KOPT-K1 (cell line): Measurements from ENCODE around the gene PRKCA.
A peak's percentile ranks its signal among the peaks of the same experiment; 100 is the strongest.
"Not testable (repeated sequence)": the region's sequence is repeated elsewhere in the genome, so short reads cannot be mapped to it uniquely, and the experiment has no call there.

ENCODE experiments used
- H3K27ac ChIP-seq: fragments of 200-600 bp; sonication (generic); 2 replicates; pipeline ENCODE4 v1.5.1; 2016; ENCODE audit warnings: antibody characterized with exemption, mild to moderate bottlenecking, low read depth, low read length; ENCODE audit not compliant: poor library complexity, severe bottlenecking
- H3K36me3 ChIP-seq: fragments of 200-600 bp; sonication (generic); 2 replicates; pipeline ENCODE4 v1.5.1; 2017; ENCODE audit warnings: antibody characterized with exemption, mild to moderate bottlenecking, low read length, moderate library complexity; ENCODE audit not compliant: insufficient read depth
- H3K9me3 ChIP-seq: fragments of 200-600 bp; sonication (generic); 2 replicates; pipeline ENCODE4 v1.5.1; 2017; ENCODE audit warnings: antibody characterized with exemption, low read length, mild to moderate bottlenecking; ENCODE audit not compliant: insufficient read depth, poor library complexity, severe bottlenecking

Gene PRKCA

DNA sequence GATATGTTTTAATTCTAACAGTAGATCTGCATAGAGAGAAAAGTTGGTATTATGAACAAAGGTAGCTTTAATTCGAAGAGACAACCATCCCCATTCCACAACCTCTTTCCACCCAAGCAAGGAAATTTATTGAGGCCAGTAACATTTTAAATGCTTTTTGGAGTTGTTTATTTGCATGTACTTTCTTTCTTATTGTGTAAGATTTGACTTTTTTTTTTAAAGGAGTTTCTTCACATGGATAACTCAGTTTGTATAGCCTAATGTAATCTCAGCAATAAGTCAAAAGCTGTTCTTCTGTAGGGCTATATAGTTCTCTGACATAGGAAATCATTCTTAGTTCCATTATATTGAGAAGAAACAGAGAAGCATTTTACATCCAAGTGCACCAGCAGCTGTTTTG, 163.3 kb downstream of the PRKCA start:
- Histone ChIP-seq H3K36me3 (no peaks in the 10 kb centered on the region), H3K27ac (peak overlapping the region; percentile 57), H3K9me3 (no peaks in the 10 kb centered on the region)

- Histone ChIP-seq H3K27ac (peak overlapping the region; percentile 57), H3K9me3 (no peaks in the 10 kb centered on the region), H3K36me3 (no peaks in the 10 kb centered on the region)
Measured at GRCh38 chr17:66466106-66466820, 163.8 kb downstream of the PRKCA start.

- Histone ChIP-seq H3K9me3 (no peaks in the 10 kb centered on the region), H3K27ac (peak overlapping the region; percentile 57), H3K36me3 (no peaks in the 10 kb centered on the region)
Measured at GRCh38 chr17:66466840-66467367, 164.5 kb downstream of the PRKCA start.

- Histone ChIP-seq H3K27ac (peak overlapping the region; percentile 57), H3K9me3 (no peaks in the 10 kb centered on the region)
Measured at GRCh38 chr17:66467766-66468165, 165.4 kb downstream of the PRKCA start.

DNA sequence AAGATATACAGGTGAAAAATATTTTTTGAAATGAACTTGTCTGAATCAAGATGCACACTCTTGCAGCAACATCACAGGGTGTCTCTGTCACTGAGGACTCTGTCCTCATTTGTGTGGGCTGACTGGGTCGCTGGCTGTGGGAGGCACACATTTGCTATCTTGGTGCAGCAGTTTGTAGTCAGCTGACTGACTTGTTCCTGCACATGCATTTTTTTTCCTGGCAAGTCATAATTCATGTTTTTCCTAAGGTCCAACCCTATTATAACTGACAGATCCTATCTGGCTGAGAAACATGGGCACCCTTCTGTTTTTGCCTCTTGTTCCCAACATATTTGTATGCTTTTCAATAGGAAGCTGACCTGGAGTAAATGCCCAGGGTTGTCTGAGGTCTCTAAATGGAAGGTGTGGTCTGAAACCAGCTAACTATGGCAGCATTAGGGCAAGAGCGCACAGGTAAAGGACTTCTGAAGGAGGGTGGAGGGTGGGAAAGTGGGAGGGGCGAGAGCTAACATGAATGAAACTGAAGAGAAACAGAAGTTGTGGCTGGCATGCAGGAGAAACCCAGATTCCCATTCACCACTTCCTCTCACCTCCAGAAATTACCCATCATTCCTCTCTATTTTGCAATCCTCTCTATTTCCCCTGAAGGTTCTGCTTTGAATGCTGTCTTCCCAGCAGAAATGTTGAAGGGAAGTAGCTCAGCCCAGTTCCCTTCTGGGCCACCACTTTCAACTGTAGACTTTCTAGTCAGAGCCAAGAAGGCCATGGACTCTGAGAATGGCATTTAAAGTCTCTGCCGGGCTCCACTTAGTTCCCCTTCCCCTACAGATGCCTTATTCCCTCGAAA, 166.1 kb downstream of the PRKCA start:
- Histone ChIP-seq H3K9me3 (no peaks in the 10 kb centered on the region), H3K27ac (peak overlapping the region; percentile 57), H3K36me3 (no peaks in the 10 kb centered on the region)

More at GRCh38 chr17:66467766-66468165, 165.4 kb downstream of the PRKCA start:
- no peaks in the 10 kb centered on the region for H3K36me3 ChIP-seq

- H3K36me3 ChIP-seq: no peaks in the 10 kb centered on the region
- peak overlapping the region; percentile 57 for H3K27ac ChIP-seq
Measured at GRCh38 chr17:66469088-66469442, 166.7 kb downstream of the PRKCA start.

GRCh38 chr17:66469461-66469860, 167.0 kb downstream of the PRKCA start:
- no peaks in the 10 kb centered on the region for H3K9me3 ChIP-seq
- H3K27ac ChIP-seq: peak overlapping the region; percentile 57
- H3K36me3 ChIP-seq: no peaks in the 10 kb centered on the region

More at GRCh38 chr17:66469088-66469442, 166.7 kb downstream of the PRKCA start:
- no peaks in the 10 kb centered on the region for H3K9me3 ChIP-seq

DNA sequence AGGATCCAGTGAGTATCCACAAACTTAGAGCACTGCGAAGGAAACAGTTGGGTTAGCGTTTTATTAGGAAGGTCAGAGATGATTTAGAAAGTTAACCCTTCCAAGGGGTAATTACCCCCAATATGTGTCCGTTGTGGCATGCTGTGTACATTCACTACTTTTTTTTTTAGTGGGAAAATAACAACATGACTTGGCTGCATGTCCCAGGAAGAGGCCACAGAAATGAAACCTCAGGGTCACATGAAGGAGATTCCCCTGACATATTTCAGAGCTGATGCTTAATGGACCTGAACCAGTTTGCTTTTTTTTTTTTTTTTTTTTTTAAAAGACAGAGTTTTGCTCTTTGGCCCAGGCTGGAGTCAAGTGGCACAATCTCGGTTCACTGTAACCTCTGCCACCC, 167.5 kb downstream of the PRKCA start:
- Histone ChIP-seq H3K9me3 (no peaks in the 10 kb centered on the region), H3K36me3 (no peaks in the 10 kb centered on the region), H3K27ac (peak overlapping the region; percentile 57)

DNA sequence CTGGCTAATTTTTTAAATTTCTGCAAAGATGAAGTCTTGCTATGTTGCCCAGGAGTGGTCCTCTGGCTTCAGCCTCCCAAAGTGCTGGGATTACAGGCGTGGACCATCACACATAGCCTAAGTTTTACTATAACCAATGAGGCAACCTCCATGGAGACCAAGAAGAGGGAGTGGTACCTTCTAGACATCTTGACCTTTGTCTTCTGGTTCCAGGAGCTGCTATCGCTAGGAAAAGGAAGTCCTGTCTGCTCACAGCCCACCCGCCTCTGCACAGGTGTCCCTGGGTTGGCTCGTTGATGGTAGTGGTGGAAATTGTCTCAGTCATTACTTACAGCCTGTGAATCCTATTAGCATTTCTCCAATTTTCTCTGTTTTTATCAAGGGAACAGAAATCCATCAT, 169.7 kb downstream of the PRKCA start:
- peak overlapping the region; percentile 42 for H3K27ac ChIP-seq
- no peaks in the 10 kb centered on the region for H3K36me3 ChIP-seq
- no peaks in the 10 kb centered on the region for H3K9me3 ChIP-seq

DNA sequence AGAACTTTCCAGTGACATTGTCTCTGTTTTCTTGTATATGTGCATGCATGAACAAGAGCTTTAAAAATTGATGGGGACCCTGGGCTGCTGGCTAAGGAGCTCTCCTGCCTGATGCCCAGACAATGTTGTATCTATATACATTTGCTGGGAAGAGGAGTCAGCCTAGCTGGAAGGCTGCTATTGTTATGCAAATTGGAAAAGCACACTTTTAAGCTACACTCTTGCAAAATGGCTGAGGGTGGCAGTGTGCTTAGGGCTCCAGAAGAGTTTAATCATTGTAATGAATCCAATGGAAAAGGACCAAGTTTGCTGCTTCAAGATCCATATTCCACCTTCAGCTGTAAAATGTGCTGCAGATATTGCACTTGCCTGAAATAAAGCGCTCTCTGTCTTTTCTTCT, 171.8 kb downstream of the PRKCA start:
- no peak overlapping the region for H3K27ac ChIP-seq
- H3K36me3 ChIP-seq: no peaks in the 10 kb centered on the region

DNA sequence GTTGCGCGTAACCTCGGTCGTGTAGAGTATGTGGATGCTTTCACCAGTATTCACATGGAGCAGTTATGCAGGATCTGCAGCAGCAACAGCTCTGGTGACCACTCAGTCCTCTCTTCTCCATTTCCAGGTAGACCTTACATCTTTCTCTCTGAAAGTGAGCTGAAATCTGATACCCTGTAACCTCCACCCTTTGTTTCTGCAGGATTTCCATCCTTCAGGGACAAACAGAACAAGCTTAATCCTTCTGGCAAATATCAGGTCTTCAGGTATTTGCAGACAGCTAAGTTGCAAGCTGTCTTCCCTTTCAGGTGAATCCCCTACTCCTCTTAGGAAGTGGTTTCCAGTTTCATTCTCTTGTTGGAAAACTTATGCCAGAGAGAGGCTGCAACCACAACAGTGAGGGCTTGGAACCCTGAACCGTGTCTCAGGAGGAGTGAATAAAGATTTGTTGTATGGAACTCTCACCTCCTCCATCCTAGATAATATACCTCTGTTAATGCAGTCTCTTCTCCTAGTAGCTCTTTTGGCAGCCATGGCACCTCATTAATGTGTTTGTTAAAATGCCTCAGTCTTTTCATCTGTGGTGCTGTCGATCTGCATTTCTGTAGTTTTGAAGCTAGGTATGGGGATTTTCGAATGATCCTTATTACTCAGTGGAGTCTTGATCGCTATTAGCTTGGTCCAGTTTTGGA, 172.5 kb downstream of the PRKCA start:
- Histone ChIP-seq H3K9me3 (no peaks in the 10 kb centered on the region), H3K27ac (no peak overlapping the region), H3K36me3 (no peaks in the 10 kb centered on the region)

More for the DNA sequence above, 171.8 kb downstream of the PRKCA start:
- no peaks in the 10 kb centered on the region for H3K9me3 ChIP-seq

DNA sequence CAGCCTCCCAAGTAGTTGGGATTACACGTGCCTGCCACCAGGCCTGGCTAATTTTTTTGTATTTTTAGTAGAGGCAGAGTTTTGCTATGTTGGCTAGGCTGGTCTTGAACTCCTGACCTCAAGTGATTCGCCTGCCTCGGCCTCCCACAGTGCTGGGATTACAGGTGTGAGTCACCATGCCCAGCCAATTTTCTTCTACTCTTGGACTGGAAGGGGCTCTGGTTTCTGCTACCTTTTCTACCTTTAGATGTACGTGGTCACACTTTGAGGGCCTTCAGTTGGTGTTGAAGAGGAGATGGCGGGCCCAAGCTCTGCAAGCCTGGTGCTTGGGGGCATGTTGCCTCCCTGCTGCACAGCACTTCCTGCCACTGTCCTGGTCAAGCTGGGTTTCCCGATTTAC, 173.6 kb downstream of the PRKCA start:
- Histone ChIP-seq H3K9me3 (no peaks in the 10 kb centered on the region), H3K36me3 (no peaks in the 10 kb centered on the region), H3K27ac (no peak overlapping the region)

- Histone ChIP-seq H3K27ac (no peak overlapping the region), H3K9me3 (no peaks in the 10 kb centered on the region), H3K36me3 (no peaks in the 10 kb centered on the region; the same call in 1 of the 2 replicates)
Measured at GRCh38 chr17:66477615-66478283, 175.3 kb downstream of the PRKCA start.

GRCh38 chr17:66479230-66479889, 176.9 kb downstream of the PRKCA start:
- H3K36me3 ChIP-seq, H3K27ac ChIP-seq: not testable (repeated sequence)

More at GRCh38 chr17:66479230-66479889, 176.9 kb downstream of the PRKCA start:
- H3K9me3 ChIP-seq: not testable (repeated sequence)
